Peyer's patch (tissue), 4 donors: ENCODE data around the gene PCDHB6. TPM values are rescaled to one million over a fixed set of nuclear protein-coding genes. Genes with fewer than 3 reads are reported as not detected.
"Not testable (repeated sequence)": the region's sequence is repeated elsewhere in the genome, so short reads cannot be mapped to it uniquely, and the experiment has no call there.

Experiments used
- DNase-seq, 3 donors: peaks; one replicate each; pipeline ENCODE4 v3.0.0-alpha.2; 2017 to 2019
- H3K27ac ChIP-seq, 4 donors: fragments of 200-600 bp; sonication (generic); one replicate each; pipeline ENCODE4 v1.5.1; 2016 to 2019
- H3K27me3 ChIP-seq, 2 donors: fragments of 200-600 bp; sonication (generic); one replicate each; pipeline ENCODE4 v1.5.1; 2019
- H3K36me3 ChIP-seq, 3 donors: fragments of 200-600 bp; sonication (generic); one replicate each; pipeline ENCODE4 v1.5.1; 2016 to 2019
- H3K4me1 ChIP-seq, 4 donors: fragments of 200-600 bp; sonication (generic); one replicate each; pipeline ENCODE4 v1.5.1; 2016 to 2019
- H3K4me3 ChIP-seq, 4 donors: fragments of 200-600 bp; sonication (generic); 1 replicate in 3 of 4; 2 replicates in 1 of 4; pipeline ENCODE4 v1.5.1; 2016 to 2019; ENCODE audit warnings: mild to moderate bottlenecking in 1 of 4
- H3K9me3 ChIP-seq, 4 donors: fragments of 200-600 bp; sonication (generic); one replicate each; pipeline ENCODE4 v1.5.1; 2016 to 2019; ENCODE audit warnings: mild to moderate bottlenecking in 1 of 4
- CTCF ChIP-seq, 6 experiments: fragments of 450-650 bp in 4 of 6; fragments of 200-600 bp in 2 of 6; sonication (generic) in 1 of 6; IDR thresholded peaks; one replicate each; pipeline ENCODE4 v1.5.1; 2017 to 2019; ENCODE audit warnings: antibody characterized with exemption in 6 of 6, mild to moderate bottlenecking in 3 of 6, moderate library complexity in 1 of 6
- POLR2A ChIP-seq, 2 donors: fragments of 450-650 bp; IDR thresholded peaks; one replicate each; pipeline ENCODE4 v1.5.1; 2017; ENCODE audit warnings: antibody characterized with exemption in 2 of 2, mild to moderate bottlenecking in 2 of 2, moderate library complexity in 2 of 2
- total RNA-seq, 4 donors: library from RNA; depleted of rRNA; stranded (reverse); fragments of >200 nt; gene quantifications; one replicate each; pipeline ENCODE4 v1.1.0, GENCODE V29; 2016

Gene PCDHB6
- total RNA-seq, 4 donors from 2014 or later = 0.54 TPM; not detected in 3

GRCh38 chr5:141135718-141136266 lies 14.1 kb upstream of the PCDHB6 start:
- no peak for DNase-seq
- Histone ChIP-seq H3K27ac (no peak overlapping the region), H3K27me3 (no peaks in the 10 kb centered on the region), H3K4me1 (no peaks in the 10 kb centered on the region), H3K9me3 (peaks cover 0 to 38% (median 0%) of the 10 kb centered on the region in 4 donors), H3K4me3 (peak overlapping the region in 1 of 4 donors; percentile 8), H3K36me3 (no peaks in the 10 kb centered on the region)
- TF ChIP-seq POLR2A (IDR thresholded peaks at IDR 0.05) (no peak), CTCF (IDR thresholded peaks at IDR 0.05) (no peak)

DNA sequence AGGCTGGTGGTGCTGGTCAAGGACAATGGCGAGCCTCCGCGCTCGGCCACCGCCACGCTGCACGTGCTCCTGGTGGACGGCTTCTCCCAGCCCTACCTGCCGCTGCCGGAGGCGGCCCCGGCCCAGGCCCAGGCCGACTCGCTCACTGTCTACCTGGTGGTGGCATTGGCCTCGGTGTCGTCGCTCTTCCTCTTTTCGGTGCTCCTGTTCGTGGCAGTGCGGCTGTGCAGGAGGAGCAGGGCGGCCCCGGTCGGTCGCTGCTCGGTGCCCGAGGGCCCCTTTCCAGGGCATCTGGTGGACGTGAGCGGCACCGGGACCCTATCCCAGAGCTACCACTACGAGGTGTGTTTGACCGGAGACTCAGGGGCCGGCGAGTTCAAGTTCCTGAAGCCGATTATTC lies 12.5 kb upstream of the PCDHB6 start:
- peaks cover 0 to 38% (median 0%) of the 10 kb centered on the region in 4 donors for H3K9me3 ChIP-seq
- not testable (repeated sequence) for H3K27me3 ChIP-seq, H3K4me3 ChIP-seq, H3K36me3 ChIP-seq, DNase-seq, H3K4me1 ChIP-seq, H3K27ac ChIP-seq

DNA sequence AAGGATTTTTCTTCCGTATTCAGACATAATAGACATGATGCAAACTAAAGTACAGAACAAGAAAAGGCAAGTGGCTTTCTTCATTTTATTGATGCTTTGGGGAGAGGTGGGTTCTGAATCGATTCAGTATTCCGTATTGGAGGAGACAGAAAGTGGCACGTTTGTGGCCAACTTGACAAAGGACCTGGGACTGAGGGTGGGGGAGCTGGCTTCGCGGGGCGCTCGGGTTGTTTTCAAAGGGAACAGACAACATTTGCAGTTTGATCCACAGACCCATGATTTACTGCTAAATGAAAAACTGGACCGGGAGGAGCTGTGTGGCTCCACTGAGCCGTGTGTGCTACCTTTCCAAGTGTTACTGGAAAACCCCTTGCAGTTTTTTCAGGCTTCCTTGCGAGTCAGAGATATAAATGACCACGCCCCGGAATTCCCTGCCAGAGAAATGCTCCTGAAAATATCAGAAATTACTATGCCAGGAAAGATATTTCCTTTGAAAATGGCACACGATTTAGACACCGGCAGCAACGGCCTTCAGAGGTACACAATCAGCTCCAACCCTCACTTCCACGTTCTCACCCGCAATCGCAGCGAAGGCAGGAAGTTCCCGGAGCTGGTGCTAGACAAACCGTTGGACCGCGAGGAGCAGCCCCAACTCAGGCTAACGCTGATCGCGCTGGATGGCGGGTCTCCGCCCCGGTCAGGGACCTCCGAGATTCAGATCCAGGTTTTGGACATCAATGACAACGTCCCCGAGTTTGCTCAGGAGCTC lies 551 bp downstream of the PCDHB6 start:
- H3K9me3 ChIP-seq = peaks cover 0 to 32% (median 3%) of the 10 kb centered on the region in 4 donors

DNA sequence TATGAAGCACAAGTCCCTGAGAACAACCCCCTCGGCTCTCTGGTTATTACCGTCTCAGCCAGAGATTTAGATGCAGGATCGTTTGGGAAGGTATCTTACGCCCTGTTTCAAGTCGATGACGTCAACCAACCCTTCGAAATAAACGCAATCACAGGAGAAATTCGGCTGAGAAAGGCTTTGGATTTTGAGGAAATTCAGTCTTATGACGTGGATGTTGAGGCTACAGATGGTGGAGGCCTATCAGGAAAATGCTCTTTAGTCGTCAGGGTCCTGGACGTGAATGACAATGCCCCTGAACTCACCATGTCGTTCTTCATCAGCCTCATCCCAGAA lies 1.1 kb downstream of the PCDHB6 start:
- Histone ChIP-seq H3K4me1 (no peaks in the 10 kb centered on the region), H3K27me3 (no peaks in the 10 kb centered on the region), H3K9me3 (peaks cover 0 to 34% (median 3%) of the 10 kb centered on the region in 4 donors), H3K36me3 (no peaks in the 10 kb centered on the region), H3K27ac (no peak overlapping the region), H3K4me3 (no peak overlapping the region)
- DNase-seq = no peak
- no peak for TF ChIP-seq POLR2A (IDR thresholded peaks at IDR 0.05)
- TF ChIP-seq CTCF (IDR thresholded peaks at IDR 0.05) = no peak

More for the DNA sequence above, 551 bp downstream of the PCDHB6 start:
- Histone ChIP-seq H3K27ac (no peak overlapping the region), H3K4me1 (no peaks in the 10 kb centered on the region), H3K36me3 (no peaks in the 10 kb centered on the region), H3K27me3 (no peaks in the 10 kb centered on the region), H3K4me3 (no peak overlapping the region)
- no peak for DNase-seq
- TF ChIP-seq CTCF (IDR thresholded peaks at IDR 0.05) = no peak
- TF ChIP-seq POLR2A (IDR thresholded peaks at IDR 0.05) = no peak

DNA sequence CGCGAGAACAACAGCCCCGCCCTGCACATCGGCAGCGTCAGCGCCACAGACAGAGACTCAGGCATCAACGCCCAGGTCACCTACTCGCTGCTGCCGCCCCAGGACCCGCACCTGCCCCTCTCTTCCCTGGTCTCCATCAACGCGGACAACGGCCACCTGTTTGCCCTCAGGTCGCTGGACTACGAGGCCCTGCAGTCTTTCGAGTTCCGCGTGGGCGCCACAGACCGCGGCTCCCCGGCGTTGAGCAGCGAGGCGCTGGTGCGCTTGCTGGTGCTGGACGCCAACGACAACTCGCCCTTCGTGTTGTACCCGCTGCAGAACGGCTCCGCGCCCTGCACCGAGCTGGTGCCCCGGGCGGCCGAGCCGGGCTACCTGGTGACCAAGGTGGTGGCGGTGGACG lies 1.8 kb downstream of the PCDHB6 start:
- H3K4me1 ChIP-seq, H3K4me3 ChIP-seq, H3K27ac ChIP-seq, H3K27me3 ChIP-seq, H3K36me3 ChIP-seq, DNase-seq: not testable (repeated sequence)
- H3K9me3 ChIP-seq = peaks cover 0 to 37% (median 3%) of the 10 kb centered on the region in 4 donors

GRCh38 chr5:141152096-141152495 lies 2.2 kb downstream of the PCDHB6 start:
- H3K4me1 ChIP-seq, H3K4me3 ChIP-seq, H3K36me3 ChIP-seq, H3K27me3 ChIP-seq, DNase-seq, H3K27ac ChIP-seq: not testable (repeated sequence)
- H3K9me3 ChIP-seq = peaks cover 0 to 39% (median 3%) of the 10 kb centered on the region in 4 donors

- Histone ChIP-seq H3K27me3 (no peaks in the 10 kb centered on the region), H3K36me3 (no peaks in the 10 kb centered on the region), H3K4me3 (no peak overlapping the region), H3K27ac (no peak overlapping the region), H3K9me3 (peaks cover 0 to 42% (median under 1%) of the 10 kb centered on the region in 4 donors), H3K4me1 (no peaks in the 10 kb centered on the region)
- TF ChIP-seq CTCF (IDR thresholded peaks at IDR 0.05) = no peak
- no peak for TF ChIP-seq POLR2A (IDR thresholded peaks at IDR 0.05)
- DNase-seq = no peak
Observed at GRCh38 chr5:141155540-141156374, 5.9 kb downstream of the PCDHB6 start.

DNA sequence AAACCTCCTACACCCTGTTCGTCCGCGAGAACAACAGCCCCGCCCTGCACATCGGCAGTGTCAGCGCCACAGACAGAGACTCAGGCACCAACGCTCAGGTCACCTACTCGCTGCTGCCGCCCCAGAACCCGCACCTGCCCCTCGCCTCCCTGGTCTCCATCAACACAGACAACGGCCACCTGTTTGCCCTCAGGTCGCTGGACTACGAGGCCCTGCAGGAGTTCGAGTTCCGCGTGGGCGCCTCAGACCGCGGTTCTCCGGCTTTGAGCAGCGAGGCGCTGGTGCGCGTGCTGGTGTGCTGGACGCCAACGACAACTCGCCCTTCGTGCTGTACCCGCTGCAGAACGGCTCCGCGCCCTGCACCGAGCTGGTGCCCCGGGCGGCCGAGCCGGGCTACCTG lies 7.5 kb downstream of the PCDHB6 start:
- not testable (repeated sequence) for H3K27me3 ChIP-seq, H3K27ac ChIP-seq, H3K36me3 ChIP-seq, H3K4me3 ChIP-seq, DNase-seq, H3K4me1 ChIP-seq
- peaks cover 0 to 28% (median 0%) of the 10 kb centered on the region in 4 donors for H3K9me3 ChIP-seq

DNA sequence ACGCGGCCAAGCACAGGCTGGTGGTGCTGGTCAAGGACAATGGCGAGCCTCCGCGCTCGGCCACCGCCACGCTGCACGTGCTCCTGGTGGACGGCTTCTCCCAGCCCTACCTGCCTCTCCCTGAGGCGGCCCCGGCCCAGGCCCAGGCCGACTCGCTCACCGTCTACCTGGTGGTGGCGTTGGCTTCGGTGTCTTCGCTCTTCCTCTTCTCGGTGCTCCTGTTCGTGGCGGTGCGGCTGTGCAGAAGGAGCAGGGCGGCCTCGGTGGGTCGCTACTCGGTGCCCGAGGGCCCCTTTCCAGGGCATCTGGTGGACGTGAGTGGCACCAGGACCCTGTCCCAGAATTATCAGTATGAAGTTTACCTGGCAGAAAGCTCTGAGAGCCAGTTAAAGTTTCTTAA lies 8.0 kb downstream of the PCDHB6 start:
- not testable (repeated sequence) for H3K27ac ChIP-seq, H3K27me3 ChIP-seq, DNase-seq, H3K36me3 ChIP-seq, H3K4me1 ChIP-seq, H3K4me3 ChIP-seq
- H3K9me3 ChIP-seq = peaks cover 0 to 27% (median 0%) of the 10 kb centered on the region in 4 donors
